ENCODE results near the gene SEMA4B.
"Not testable (repeated sequence)": the region's sequence is repeated elsewhere in the genome, so short reads cannot be mapped to it uniquely, and the experiment has no call there.

Gene SEMA4B

DNA sequence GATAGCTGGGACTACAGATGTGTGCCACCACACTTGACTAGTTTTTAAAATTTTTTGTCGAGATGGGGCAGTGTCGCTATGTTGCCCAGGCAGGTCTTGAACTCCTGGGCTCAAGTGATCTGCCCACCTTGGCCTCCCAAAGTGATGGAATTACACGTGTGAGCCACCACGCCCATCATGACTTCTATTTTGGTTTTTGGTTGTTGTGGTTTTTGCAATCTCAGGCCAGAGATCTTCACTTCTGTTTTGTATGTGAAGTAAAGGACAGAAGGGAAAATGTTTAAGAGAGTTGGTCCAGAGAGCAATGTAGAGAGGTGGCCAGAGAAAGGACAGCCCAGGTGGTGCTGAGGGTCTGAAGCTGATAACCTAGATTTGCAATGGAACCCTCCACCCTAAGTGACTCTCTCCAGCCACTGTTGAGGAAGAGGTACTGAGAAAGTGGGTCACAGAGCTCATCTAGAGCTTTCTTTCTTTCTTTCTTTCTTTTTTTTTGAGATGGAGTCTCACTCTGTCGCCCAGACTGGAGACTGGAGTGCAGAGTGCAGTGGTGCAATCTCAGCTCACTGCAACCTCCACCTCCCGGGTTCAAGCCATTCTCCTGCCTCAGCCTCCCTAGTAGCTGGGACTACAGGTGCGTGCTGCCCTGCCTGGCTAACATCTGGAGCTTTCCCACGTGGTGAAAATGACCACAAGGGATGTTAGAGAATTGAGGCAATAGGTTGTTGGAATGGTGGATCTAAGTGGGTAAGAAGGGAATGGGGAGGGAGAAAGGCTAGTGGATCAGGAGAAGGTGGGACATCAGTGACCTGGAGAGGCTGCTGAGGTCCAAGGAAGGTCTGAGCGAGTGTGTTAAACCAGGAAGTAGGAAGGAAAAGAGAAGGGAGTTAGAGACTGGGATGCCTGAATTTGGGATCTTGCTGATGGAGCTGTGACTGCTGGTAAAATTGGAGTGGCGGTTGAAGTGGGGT is 22.4 kb upstream of the SEMA4B start:
- in situ Hi-C loops (cut with MboI; ENCODE audit: low sequenced_read_pairs) = no loop called here

DNA sequence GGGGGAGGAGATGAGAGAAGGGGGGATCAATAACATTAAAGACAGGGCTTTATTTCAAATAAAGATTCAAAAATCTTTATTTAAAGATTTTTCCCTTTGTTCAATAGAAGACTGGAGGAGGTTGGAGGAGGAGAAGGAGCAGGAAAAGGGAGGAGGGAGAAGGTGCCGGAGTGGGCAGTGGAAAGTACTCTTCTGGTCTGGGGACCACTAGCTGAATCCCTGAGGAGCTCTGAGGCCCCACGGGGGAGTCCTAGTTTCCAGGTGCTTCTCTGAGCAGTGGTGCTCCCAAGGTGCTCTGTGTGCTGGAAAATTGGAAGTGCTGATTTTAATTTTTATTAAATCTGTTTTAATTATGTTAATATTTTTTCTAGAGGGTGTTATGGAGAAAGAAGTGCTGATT is 19.4 kb upstream of the SEMA4B start:
- in situ Hi-C loops (cut with MboI; ENCODE audit: low sequenced_read_pairs) = no loop called here

DNA sequence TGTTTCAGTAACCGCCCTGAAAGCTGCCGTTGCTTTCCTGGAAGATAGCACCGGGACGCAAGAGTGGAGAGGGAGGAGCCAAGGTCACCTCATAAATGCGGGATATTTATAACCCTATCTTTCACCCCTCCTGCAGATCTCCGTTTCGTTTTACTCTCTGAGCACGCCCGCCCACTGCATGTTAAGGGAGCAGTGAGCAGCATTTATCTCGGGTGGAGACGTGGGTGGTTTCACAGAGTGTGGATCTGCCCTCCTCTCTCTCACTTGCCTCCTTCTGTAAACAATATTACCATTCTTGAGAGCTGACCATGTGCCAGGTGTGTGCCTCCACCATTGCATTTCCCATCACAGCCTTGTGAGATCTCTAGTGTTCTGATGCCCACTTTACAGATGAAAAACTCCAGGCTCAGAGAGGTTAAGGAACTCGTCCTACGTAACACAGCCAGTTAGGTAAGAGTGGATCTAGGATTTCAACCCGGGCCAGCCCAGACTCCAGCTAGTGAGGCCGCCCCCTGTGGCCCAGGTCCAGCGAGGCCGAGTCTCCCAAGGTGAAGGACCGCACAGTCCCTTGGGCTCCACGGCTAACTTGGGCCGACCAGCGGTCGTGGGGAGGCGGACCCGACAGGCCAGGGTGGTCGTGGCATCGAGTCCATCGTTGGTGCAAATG is 16.9 kb upstream of the SEMA4B start:
- in situ Hi-C loops (cut with MboI; ENCODE audit: low sequenced_read_pairs) = no loop called here

DNA sequence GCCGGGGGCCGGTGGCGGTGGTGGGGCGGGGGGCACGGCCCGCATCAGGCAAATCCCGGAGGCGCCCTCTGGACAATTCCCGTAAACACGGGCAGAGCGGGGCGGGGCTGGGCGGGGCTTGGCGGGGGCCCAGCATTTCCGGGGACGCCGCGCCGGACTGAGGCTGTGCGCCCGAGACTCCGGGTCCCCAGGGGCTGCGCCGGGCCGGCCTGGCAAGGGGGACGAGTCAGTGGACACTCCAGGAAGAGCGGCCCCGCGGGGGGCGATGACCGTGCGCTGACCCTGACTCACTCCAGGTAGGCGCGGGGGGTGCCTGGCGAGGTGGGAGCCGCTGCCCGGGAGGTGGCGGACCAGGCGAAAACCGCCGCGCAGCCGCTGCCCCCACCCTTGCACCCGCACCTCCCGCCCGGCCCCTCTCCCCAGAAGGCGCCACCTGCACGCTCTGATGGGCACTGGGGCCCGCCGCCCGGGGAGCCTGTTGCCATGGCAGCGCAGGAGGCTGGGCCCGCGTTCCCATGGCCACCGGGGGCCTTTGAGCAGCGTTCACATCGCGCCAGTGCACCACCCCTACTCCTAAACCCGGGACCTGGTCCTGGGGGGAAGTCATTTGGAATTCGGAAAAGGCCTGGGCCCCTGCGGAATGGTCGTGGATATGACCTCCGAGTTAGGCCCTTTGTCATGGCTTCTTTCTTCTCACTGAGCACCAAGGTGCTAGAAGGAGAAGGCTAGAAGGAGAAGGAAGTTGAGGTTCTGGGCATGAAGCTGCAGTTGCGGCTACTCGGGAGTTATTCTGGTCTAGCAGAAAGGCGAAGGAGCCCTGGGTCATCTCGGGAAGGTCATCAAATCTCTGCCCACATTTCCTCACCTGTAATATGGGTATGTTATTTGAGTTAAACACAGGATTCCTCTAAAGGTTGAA is 16.1 kb upstream of the SEMA4B start:
- in situ Hi-C loops (cut with MboI; ENCODE audit: low sequenced_read_pairs) = no loop called here

DNA sequence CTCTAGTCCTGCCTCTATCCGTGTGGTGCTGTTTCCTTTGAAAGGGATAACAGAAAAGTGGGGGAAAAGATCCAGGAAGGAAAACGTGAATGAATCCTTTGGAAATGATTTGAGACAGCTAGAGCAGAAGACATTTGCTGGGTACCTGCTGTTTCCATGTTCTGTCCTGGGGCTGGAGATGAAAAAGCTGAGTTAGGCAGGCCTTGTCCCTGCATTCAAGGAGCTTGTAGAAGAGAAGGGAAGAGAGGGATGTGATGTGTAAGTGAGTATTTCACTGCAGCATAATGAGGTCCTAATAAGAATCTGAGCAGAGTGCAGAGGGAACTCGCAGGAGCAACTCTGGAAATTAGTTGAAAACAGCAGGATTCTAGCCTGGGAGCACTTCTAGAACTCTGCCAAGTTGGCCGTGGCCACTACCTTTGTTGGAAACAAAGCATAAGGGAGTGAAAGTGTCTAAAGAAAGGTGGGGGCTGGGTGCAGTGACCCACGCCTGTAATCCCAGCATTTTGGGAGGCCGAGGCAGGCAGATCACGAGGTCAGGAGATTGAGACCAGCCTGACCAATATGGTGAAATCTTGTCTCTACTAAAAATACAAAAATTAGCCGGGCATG is 13.8 kb upstream of the SEMA4B start:
- in situ Hi-C loops (cut with MboI; ENCODE audit: low sequenced_read_pairs) = no loop called here

DNA sequence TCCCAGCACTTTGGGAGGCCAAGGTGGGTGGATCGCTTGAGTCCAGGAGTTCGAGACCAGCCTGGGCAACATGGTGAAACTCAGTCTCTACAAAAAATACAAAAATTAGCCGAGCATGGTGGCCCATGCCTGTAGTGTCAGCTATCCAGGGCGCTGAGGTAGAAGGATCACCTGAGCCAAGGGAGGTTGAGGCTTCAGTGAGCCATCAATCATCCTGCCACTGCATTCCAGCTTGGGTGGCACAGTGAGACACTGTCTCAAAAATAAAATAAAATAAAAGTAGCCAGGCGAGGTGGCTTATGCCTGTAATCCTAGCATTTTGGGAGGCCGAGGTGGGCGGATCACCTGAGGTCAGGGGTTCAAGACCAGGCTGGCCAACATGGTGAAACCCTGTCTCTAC is 13.1 kb upstream of the SEMA4B start:
- in situ Hi-C loops (cut with MboI; ENCODE audit: low sequenced_read_pairs) = not testable (repeated sequence)

DNA sequence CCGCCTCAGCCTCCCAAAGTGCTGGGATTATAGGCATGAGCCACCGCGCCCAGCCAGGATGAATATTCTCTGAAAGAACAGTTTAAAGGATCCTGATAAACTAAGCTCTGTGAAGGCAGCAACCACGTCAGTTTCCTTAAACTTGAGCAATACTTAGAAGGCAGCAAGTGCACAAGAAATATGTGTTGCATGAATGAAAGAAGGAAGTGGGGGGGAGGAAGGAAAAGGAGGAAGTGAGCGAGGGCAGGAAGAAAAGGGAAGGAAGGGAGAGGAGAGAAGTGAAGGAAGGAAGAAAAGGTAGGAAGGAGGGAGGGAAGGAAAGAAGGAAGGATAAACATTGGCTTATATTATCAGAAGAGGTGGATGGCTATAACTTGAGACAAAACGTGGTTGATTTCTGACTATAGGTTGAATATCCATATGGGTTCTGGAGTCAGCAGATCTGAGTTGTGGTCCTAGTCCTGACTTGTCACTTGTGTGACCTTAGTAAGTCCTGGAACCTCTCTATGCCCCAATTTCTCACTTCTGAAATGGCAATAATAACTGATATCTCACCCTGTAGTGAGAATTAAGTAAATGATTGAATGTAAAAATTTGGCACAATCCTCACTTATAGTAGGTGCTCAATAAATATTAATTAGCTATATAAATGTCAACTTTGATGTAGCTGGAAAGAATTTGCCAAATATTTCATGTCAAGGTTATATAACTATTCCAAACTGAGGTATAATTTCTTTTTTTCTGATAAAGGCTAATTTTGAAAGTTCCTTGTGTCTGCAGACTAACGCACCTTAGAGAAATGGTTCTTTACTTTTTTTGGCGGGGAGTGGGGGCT is 12.0 kb upstream of the SEMA4B start:
- in situ Hi-C loops (cut with MboI; ENCODE audit: low sequenced_read_pairs) = no loop called here

DNA sequence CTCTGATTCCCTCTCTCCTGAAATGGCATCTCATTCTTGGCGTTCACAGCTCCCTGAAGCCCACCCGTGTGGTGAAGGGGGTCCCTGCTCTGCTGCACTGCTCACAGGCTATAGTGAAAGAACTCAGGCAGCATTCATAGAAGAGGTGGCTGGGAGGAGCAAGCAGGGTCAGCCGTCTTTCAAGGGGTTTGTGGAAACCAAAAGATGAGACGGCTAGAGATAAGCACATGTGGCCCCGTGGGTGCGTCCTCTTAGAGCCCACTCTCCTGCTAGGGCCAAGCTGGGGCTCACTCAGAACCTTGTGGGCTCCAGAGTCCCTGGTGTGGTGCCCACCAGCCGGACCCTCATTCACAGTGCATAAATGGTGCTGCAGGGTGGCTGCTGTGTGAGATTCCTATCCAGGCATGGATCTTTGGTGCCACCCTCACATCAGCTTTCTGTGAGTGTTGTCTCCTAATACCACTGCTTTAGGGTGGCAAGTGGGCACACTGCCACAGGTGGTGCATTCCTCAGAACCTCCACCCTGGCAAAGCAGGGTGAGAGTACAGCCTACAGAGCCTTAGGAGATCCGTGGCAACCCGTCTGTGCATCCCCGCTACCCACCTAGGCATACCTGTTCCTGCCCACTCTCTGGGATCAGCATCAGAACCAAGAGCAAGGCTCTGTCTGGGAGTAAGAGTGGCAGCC is 11.2 kb upstream of the SEMA4B start:
- in situ Hi-C loops (cut with MboI; ENCODE audit: low sequenced_read_pairs) = no loop called here

DNA sequence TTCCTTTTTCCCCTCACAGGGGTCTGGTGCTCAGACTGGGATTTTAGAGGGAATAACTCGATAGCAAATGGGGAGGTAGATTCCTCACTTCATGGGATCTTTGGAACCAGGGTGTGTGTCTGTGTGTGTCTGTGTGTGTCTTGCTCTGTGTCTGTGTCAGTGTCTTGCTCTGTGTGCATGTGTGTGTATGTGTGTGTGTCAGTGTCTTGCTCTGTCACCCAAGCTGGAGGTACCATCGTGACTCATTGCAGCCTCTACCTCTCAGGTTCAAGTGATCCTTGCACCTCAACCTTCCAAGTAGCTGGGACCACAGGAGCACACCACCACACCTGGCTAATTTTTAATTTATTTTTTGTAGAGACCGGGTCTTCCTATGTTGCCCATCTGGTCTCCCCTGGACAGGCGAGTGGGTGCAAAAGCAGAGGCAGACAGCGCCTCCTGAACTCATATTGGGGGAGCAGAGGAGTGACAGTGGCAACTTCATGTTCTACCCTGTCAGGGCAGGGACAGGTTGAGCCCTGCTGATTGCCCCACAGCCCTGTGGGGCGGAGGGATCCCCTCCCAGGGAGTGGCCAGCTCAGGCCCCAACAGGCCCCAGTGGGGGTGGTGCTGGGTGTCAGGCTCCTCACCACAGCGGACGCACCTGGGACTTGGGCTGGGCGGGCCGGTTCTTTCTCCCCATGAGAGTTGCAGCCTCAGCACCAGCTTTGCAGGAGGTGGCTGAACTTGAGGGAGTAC is 10.4 kb upstream of the SEMA4B start:
- in situ Hi-C loops (cut with MboI; ENCODE audit: low sequenced_read_pairs) = no loop called here

DNA sequence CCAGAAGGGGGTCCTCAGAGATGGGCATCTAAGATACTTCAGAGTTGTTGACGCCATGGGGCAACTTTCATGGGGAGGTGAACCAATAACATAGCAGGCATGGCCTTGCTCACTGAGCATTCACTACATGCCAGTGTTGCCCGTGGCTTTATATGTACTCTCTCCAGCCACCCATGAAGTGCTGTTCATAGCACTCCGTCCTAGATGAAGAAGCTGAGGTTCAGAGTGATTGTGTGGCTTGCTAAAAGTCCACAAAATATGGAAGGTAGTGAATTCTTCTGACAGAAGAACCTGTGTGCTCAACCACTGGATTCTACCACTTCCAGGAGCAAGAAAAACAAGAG is 9.8 kb upstream of the SEMA4B start:
- in situ Hi-C loops (cut with MboI; ENCODE audit: low sequenced_read_pairs) = no loop called here

DNA sequence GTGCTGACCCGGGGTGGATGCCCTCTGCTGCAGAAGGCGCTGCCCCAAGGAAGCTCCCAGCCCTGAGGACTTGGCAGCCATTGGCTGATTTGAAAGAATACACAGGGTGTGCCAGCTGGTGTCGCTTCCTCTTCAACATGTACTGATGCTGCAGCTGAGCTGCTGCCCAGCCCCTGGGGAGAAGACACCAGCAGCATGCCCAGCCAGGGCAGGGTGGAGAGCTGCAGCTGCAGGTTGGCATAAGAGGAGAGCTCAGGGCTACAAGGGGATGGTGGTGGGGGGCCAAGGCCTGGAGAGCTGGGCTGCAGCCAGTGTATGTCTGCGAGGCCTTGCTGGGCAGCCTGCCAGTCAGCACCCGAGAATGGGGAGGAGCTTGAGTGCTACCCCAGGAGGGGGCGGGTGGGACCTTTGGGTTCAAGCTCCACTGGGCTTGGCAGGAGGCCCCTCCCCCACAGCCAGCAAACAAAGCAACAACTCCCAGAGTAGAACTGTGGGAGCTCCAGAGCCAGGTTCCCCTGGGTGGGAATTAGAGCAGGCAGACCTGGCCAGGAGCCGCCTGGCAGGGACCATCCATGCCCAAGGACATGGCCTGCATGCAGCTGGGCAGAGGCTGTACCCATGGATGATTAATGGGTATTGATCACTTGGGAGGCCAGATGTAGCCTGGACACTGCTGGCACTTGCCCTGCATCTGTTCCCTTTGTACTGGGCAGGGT is 9.2 kb upstream of the SEMA4B start:
- in situ Hi-C loops (cut with MboI; ENCODE audit: low sequenced_read_pairs) = no loop called here

DNA sequence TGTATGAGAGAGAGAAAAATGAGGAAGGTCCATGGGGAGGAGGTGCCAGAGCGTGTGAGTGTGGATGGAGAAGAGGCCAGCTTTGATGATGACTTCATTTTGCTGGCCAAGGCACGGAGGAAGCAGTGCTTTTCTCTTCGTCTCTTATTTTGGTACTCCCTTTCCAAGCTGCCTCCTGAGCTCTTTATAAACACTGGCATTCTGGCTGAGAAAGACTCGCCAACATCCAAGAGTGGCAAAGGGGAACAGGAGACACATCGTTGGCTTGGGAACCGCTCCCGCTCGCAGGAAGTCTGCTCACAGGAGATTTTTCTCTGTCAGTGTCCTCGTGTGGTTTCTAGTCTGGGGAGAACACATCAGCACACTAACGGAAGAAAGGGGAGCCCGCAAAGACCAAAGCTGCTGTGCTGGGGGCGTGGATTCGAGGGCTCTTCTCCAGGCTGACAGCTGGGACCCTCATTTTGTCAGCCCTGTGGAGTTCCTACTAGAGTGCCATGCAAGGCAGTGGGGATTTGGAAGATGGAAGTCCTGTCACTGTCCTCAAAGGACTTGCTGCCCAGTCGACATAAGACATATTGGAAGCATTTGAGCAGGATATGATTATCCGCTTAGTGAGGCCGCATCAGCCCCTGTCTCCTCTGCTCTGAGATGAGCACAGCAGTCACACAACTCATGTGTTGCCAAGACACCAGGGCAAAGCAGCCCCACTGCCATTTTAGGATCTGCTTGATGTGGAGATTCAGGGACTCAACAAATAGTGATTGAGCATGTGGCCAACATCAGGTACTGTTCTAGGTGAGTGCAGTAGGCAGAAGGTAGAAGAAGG is 8.0 kb upstream of the SEMA4B start:
- in situ Hi-C loops (cut with MboI; ENCODE audit: low sequenced_read_pairs) = no loop called here

DNA sequence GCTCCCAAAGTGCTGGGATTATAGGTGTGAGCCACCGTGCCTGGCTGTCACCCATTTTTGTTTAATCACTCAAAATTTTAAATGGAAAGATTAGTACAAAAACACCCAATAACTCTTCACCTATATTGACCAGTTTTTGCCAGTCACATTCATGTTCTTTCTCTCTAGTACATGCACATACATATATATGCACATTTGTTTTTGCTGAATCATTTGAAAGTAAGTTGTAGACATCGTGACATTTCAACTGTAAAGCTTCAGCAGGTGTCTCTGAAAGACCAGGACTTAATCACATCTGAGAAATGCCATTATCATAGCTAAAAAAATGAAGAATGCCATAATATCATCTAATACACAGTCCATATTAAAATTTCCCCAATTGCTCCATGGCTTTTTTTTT is 6.5 kb upstream of the SEMA4B start:
- in situ Hi-C loops (cut with MboI; ENCODE audit: low sequenced_read_pairs) = no loop called here

DNA sequence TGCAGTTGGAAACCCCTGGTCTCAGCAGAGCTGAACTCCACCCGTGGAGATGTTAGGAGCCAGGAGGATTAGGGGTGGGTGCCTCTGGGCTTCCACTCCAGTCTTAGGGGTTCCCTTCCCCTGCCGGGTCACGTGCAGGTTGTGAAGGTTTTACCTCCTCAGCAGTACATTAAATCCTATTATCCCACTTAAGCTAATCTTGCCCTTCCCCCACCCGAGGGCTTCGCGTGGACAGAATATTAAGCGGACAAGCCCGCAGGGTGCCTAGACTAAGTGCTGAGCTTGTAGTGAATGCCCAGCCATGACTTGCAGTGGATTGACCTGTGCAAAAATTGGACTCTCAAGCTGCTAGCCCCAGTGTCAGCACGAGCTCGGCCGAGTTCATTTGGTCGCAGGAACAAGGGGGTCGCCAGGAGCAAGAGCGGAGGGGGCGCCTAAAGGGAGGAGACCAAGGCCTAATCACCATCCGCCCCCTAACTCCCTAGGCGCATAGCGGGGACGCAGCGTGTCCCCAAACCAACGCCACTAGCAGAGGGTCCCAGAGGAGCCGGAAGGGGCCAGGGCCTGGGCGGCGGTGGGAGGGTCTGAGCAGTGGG is 498 bp upstream of the SEMA4B start:
- in situ Hi-C loops (cut with MboI; ENCODE audit: low sequenced_read_pairs) = no loop called here

DNA sequence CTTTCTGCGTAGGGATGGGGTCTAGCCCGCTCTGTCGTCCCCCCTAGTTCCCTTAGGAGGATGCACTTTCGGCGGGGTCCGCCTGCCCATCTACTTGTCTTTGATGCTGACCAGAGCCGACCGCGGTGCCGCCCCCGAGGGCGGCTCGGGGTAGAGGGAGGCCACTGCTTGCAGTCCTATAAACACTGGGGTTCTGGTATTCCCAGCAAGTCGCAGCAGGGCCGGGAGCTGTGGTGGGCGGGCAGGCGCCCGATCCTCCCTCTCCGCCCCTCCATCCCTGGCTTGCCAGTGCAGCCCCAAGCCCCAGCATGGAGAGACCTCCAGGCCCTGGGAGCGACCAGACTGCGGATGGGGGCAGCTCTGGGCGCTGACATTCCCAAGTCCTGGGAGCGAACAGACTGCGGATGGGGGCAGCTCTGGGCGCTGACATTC is 830 bp downstream of the SEMA4B start:
- in situ Hi-C loops (cut with MboI; ENCODE audit: low sequenced_read_pairs) = no loop called here

DNA sequence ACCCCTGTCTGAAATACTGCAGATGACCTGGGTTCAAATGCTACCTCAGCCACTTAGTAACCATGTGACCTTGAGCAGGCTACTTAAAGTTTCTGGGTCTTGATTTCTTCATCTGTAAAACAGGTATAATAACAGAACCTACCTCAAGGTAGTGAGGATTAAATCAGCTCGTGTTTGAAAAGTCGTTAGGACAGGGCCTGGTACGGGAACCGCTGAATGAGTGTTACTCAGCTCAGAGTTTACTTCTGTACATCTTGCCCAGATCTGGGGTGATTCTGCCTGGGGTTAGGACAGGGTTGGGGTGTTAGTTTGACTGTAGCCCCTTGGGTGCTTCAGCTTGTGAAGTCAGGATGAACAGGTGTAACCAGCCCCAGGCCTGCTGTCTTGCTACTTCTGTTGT is 1.8 kb downstream of the SEMA4B start:
- in situ Hi-C loops (cut with MboI; ENCODE audit: low sequenced_read_pairs) = no loop called here

DNA sequence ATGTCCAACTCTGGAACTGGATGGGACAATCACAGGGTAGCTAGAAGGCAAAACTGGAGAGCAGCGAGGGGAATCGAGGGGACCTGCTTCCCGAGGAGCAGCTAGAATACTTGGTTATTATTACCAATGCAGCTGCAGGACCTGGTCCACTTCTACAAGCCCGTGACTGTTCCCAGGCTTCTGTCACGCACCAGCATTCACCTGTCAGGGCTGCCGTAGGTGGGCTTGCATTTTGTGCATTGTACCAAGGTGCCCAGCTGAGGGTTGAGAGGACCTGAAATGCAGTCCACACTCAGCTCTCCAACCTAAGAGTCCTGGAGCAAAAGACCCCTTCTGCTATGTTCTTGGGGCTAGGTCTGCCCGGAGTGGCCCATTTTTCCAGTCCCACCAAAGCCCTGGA is 2.3 kb downstream of the SEMA4B start:
- in situ Hi-C loops (cut with MboI; ENCODE audit: low sequenced_read_pairs) = no loop called here
